Calu3 (cell line): Measurements from ENCODE around the gene SYCP2L. TPM values are rescaled to one million over a fixed set of nuclear protein-coding genes. Genes with fewer than 3 reads are reported as not detected.

Experiments
- BruUV-seq: library from RNA; stranded (reverse); fragments of 400-500 nt; replicated peaks from 2 replicates; lab custom pipeline; 2021; lab: Mats Ljungman, UMichigan
- CTCF ChIA-PET: fragments of 300-600 bp; sonication (Branson Sonifier 250); formaldehyde crosslinking; loops from one replicate; lab custom pipeline; 2022; ENCODE audit warnings: antibody characterized with exemption; lab: Charles Lee
- DNase-seq: peaks from one replicate; pipeline ENCODE4 v3.0.0; 2022
- H3K27ac Mint-ChIP-seq: one replicate; pipeline ENCODE4 v1.8.0; 2022; ENCODE audit warnings: mixed read lengths; ENCODE audit not compliant: unreplicated experiment
- H3K27me3 Mint-ChIP-seq: one replicate; pipeline ENCODE4 v1.8.0; 2022; ENCODE audit warnings: mixed read lengths; ENCODE audit not compliant: unreplicated experiment
- H3K36me3 Mint-ChIP-seq: one replicate; pipeline ENCODE4 v1.8.0; 2022; ENCODE audit warnings: mild to moderate bottlenecking, moderate library complexity, mixed read lengths; ENCODE audit not compliant: insufficient read depth, unreplicated experiment
- H3K4me1 Mint-ChIP-seq: one replicate; pipeline ENCODE4 v1.8.0; 2022; ENCODE audit warnings: mild to moderate bottlenecking, low read depth, mixed read lengths; ENCODE audit not compliant: unreplicated experiment
- H3K4me3 Mint-ChIP-seq: one replicate; pipeline ENCODE4 v1.8.0; 2022; ENCODE audit warnings: mild to moderate bottlenecking, low read depth, moderate library complexity, mixed read lengths; ENCODE audit not compliant: unreplicated experiment
- H3K9me3 Mint-ChIP-seq: one replicate; pipeline ENCODE4 v1.8.0; 2022; ENCODE audit warnings: low read depth, mixed read lengths; ENCODE audit not compliant: unreplicated experiment
- CTCF ChIP-seq: fragments of 200-600 bp; IDR thresholded peaks from one replicate; pipeline ENCODE4 v1.8.0; 2022; ENCODE audit warnings: antibody characterized with exemption; ENCODE audit not compliant: unreplicated experiment
- intact Hi-C: fragments of 100-400 bp; cut with micrococcal nuclease; formaldehyde crosslinking; loops from one replicate; pipeline ENCODE4 v1.10.0; 2022; ENCODE audit not compliant: unreplicated experiment
- total RNA-seq: library from RNA; stranded (reverse); gene quantifications from 2 replicates; pipeline ENCODE4 v1.2.3, GENCODE V29; 2022

Gene SYCP2L
- total RNA-seq, 1 experiment from 2014 or later = not detected

GRCh38 chr6:11016452-11016851 is 129.6 kb downstream of the SYCP2L start:
- Mint-ChIP-seq H3K27ac (no peak overlapping the region), H3K9me3 (no peaks in the 10 kb centered on the region), H3K27me3 (no peaks in the 10 kb centered on the region), H3K36me3 (no peaks in the 10 kb centered on the region), H3K4me1 (no peaks in the 10 kb centered on the region), H3K4me3 (no peak overlapping the region)
- no peak for TF ChIP-seq CTCF
- intact Hi-C loops = no loop called here
- CTCF ChIA-PET = no interaction called here
- no peak for DNase-seq
- BruUV-seq = no TSS peak

- intact Hi-C loops = no loop called here
- DNase-seq = no peak
- no TSS peak for BruUV-seq
- Mint-ChIP-seq H3K9me3 (no peaks in the 10 kb centered on the region), H3K27ac (no peak overlapping the region), H3K4me1 (no peaks in the 10 kb centered on the region), H3K27me3 (no peaks in the 10 kb centered on the region), H3K36me3 (no peaks in the 10 kb centered on the region), H3K4me3 (no peak overlapping the region)
- CTCF ChIA-PET = no interaction called here
- no peak for TF ChIP-seq CTCF
These were observed 130.2 kb downstream of the SYCP2L start for GRCh38 chr6:11017090-11017489.

GRCh38 chr6:11018225-11018624 is 131.4 kb downstream of the SYCP2L start:
- BruUV-seq = no TSS peak
- CTCF ChIA-PET = no interaction called here
- no peak for DNase-seq
- no peaks in the 10 kb centered on the region for H3K9me3 Mint-ChIP-seq
- no peak for TF ChIP-seq CTCF
- no peaks in the 10 kb centered on the region for H3K4me1 Mint-ChIP-seq
- intact Hi-C loops = no loop called here
- H3K27me3 Mint-ChIP-seq = no peaks in the 10 kb centered on the region
- H3K4me3 Mint-ChIP-seq = no peak overlapping the region
- H3K36me3 Mint-ChIP-seq = no peaks in the 10 kb centered on the region
- no peak overlapping the region for H3K27ac Mint-ChIP-seq

GRCh38 chr6:11021003-11021402 is 134.2 kb downstream of the SYCP2L start:
- TF ChIP-seq CTCF = no peak
- intact Hi-C loops = no loop called here
- DNase-seq = no peak
- H3K27ac Mint-ChIP-seq = no peak overlapping the region
- no peaks in the 10 kb centered on the region for H3K27me3 Mint-ChIP-seq
- CTCF ChIA-PET = no interaction called here
- H3K36me3 Mint-ChIP-seq = no peaks in the 10 kb centered on the region
- no TSS peak for BruUV-seq
- H3K9me3 Mint-ChIP-seq = no peaks in the 10 kb centered on the region
- H3K4me3 Mint-ChIP-seq = no peak overlapping the region
- H3K4me1 Mint-ChIP-seq = no peaks in the 10 kb centered on the region
